ENCODE data around the gene PRELID1.
A peak's percentile ranks its signal among the peaks of the same experiment; 100 is the strongest.
"Not testable (repeated sequence)": the region's sequence is repeated elsewhere in the genome, so short reads cannot be mapped to it uniquely, and the experiment has no call there.

Gene PRELID1, protein sequence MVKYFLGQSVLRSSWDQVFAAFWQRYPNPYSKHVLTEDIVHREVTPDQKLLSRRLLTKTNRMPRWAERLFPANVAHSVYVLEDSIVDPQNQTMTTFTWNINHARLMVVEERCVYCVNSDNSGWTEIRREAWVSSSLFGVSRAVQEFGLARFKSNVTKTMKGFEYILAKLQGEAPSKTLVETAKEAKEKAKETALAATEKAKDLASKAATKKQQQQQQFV

DNA sequence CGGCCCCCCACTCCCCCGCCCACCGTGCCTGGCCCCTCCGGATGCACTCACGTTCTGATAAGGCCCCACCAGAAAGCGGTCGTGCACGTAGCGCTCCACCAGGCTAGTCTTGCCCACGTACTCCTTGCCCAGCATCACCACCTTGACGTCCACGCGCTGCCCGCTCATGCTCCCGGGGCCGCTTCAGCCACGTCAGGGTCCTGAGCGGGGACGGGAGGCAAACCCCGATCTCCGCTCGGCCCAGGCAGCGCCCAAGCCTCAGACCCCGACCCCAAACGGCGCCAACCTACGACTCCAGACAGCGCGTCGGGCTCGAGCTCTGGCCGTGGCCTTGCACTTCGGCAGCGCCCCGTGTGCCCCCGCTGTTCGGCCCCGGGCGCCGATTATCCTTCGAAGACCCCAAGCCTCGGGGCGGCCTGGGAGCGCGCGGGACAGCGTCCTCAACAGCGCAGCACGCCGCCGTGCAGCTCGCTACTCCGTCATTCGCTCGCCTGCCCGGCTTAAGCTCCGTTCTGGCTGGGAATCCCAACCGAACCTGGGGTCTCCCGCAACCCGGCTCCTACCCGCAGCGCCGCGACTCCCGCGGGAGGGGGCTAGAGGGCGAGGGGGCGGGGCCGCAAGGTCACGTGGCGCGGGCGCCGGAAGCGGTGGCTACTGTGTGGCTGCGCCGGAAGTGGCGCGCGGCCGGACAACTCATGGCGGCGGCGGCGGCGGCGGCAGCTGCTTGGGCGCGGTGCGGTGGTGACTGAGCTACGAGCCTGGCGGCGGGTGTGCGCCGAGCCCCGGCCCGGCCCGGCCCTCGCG is at the start of gene PRELID1, which contains the start of gene RAB24:
PRELID1 (plus strand) TSS at position 679 of the 804 bp plus-strand sequence. CDS start 187 bp downstream, outside the sequence.
RAB24 (minus strand) TSS at position 599 of the 804 bp plus-strand sequence; CDS start at position 168, 431 bp downstream.
- peak; percentile 37 for DNase-seq

DNA sequence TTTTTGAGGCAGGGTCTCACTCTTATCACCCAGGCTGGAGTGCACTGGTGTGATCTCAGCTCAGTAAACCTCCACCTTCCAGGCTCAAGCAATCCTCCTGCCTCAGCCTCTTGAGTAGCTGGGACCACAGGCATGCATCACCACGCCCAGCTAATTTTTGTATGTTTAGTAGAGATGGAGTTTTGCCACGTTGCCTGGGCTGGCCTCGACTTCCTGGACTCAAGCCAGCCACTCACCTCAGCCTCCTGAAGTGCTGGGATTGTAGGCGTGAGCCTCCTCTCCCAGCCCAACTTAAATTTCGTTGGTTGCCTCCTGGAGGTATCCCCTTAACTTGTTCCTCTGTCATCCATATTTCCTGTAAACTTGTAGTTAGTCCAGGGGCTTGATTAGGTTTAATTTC is 47.3 kb upstream of the PRELID1 start:
- DNase-seq = no peak

DNA sequence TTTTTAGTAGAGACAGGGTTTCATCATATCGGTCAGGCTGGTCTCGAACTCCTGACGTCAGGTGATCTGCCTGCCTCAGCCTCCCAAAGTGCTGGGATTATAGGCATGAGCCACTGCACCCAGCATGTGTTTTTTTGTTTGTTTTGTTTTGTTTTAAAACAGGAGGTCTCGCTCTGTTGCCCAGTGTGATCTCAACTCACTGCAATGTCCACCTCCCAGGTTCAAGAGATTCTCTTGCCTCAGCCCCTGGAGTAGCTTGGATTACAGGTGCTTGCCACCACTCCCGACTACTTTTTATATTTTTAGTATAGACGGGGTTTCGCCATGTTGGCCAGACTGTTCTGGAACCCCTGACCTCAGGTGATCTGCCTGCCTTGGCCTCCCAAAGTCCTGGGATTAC is 44.9 kb upstream of the PRELID1 start:
- DNase-seq = not testable (repeated sequence)

DNA sequence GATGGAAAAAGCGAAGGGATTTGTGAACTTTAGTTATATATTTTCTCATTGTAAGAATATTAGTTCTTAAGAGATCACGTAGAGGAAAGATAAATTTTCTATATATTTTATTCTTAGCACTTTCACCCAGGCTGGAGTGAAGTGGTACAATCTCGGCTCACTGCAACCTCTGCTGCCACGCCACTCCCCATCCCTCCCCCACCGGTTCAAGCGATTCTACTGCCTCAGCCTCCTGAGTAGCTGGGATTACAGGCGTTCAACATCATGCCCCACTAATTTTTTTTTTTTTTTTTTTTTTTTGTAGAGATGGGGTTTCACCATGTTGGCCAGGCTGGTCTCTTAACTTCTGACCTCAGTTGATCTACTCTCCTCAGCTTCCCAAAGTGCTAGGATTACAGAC is 42.6 kb upstream of the PRELID1 start:
- DNase-seq = no peak

DNA sequence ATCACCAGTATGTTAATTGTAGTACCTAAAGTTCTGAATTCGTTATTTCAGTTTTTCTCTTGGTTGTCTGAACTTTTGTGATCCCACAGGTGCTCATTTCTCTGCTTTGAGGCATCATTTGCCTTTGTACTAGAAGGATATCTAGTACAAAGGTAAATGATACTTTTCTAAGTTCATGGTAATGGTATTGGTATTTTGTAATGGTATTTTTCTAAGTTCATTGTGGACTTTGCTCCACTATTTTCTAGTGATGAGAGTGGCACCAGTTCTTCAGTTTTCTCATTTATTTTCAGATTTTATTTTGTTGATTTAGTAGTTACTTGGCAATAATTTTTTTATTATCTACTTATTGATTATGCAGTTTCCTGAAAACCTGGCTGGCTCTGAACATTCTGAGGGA is 42.1 kb upstream of the PRELID1 start:
- DNase-seq = no peak

DNA sequence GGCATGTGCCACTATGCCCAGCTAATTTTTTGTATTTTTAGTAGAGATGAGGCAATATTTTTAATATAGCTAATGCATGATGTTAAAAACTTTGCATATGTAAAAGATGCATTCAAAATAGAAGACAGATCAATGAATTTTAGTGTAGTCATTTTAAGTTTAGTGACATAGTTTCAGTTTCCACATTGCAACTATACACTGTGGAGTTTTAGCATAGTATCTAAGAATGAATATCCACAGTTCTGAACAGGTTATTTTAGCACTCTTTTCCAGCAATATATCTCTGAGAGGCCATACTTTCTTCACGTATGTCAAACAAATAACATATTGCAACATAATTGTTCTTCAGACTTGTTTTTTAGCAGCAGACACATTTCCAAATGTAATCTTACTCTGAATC is 39.4 kb upstream of the PRELID1 start:
- DNase-seq = no peak

DNA sequence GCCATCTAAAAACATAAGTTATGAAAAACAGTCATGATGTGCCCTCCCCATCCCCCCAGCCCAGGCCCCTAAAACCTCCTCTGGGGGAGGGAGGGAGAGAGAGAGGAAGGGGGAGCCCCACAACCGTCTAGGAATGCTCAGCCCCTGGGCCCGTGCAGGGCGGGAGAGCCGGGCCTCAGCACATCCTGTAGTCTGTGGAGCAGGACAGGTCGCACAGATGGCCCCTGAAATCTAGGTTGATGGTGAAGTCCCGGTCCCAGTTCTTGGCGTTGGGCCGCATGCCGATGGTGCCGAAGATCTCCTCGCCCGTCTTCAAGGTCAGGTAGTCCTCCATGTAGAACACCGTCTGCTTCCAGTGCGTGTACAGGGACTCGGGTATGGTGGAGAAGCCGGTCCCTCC is 38.2 kb upstream of the PRELID1 start:
- no peak for DNase-seq

DNA sequence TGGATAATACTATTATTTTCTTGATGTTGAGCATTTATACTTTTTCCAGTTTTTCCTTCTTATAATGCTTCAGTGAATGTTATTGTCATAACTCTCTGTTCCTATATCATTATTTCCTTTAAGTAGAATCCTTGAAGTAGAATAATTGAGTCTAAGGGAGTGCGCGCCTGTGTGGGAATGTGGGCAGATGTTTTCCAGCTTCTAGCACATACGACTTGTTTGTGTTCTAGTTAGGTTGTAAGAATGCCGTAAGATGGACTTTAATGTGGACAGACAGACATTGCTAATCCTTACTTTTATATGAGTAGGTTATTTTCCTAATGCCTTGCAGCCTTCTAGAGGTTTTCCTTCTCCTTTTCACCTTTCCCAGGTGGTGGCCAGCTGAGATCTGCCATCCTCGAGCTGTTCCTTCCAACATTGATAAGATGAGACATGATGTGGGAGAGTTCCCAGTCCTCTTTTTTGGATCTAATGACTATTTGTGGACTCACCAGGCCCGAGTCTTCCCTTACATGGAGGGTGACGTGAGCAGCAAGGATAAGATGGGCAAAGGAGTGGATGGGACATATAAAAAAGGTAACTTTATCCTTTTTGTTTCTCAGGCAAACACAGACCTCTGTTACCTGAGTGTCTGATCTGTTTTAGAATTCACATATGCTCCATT is 34.2 kb upstream of the PRELID1 start:
- DNase-seq = no peak

DNA sequence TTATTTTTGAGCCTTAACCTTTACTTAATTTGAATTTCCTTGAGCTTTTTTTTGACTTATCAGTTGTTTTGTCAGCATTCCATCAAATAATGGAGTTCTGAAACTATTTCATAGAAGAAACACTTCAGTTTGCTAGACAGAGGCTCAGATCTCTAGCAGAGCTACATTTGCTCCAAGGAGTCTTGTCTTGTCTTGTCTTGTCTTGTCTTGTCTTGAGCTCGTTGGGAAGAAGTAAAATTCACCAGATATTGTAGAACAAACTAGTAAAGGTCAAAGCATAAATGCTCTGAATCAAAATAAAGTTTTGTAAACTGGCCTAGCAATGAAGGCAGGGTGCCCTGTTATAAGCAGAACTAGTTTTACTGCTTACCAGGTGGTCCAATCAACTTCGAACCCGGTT is 33.6 kb upstream of the PRELID1 start:
- no peak for DNase-seq

DNA sequence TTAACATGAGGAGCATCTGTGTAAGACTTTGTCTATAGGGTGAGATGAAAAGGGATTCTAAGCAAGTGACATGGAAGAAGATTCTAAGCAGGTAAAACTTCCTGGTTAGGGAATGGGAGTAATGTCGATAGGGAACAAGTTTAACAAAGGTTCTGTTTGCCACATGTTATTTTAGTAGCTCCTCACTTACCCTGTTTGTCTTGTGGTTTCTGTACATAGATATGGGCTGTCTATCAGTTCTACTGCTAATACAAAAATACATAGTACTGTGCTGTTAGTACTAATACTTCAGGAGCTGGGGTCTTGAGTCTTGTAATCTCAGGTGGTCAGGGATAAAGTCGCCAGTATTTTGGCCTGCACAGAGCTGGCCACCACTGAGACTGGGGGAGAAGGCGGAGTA is 32.9 kb upstream of the PRELID1 start:
- no peak for DNase-seq

DNA sequence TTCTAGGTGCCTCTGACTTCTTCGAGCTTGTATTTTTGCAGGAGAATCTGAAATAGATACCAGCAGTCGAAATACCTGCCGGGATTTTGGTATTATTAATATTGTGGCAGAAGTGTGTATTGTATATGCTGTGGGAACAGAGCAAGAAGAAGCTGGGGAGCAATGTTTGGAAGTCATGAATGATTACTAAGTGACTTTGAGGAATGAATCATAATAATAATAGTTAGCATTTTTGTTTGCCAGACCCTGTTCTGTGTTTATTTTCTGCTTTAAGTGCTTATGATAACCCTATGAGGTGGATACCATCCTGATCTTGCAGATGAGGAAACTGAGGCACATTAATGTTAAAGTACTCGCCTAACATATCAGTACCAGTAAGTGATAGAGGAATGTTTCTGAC is 32.5 kb upstream of the PRELID1 start:
- DNase-seq = no peak

DNA sequence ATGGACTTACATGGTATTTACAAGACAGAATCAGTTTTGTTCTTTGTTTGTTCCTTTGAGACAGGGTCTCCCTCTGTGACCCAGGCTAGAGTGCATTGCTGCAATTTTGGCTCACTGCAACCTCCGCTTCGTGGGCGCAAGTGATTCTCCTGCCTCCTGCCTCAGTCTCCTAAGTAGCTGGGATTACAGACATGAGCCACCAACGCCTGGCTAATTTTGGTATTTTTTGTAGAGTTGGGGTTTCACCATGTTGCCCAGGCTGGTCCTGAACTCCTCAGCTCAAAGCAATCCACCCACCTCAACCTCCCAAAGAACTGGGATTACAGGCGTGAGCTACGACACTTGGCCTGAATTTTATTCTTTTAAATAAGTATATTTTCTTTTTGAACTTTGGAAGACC is 27.7 kb upstream of the PRELID1 start:
- DNase-seq = no peak

DNA sequence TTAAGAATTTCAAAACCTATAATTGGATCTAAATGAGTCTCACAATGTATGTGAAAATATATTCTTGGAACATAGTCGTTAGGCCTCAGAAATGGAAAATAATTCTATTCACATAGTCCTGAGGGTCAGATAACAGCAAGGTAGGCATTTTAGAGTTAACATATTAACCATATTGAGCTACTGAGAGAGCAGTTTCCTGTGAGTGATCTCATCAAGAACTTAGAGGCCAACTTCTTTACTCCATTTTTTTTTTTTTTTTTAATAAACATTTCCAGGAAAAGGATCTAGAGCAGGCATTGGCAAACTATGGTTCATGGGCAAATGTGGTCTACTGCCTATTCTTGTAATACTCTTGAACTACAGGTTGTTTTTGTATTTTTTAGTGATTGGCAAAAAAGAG is 26.7 kb upstream of the PRELID1 start:
- no peak for DNase-seq

DNA sequence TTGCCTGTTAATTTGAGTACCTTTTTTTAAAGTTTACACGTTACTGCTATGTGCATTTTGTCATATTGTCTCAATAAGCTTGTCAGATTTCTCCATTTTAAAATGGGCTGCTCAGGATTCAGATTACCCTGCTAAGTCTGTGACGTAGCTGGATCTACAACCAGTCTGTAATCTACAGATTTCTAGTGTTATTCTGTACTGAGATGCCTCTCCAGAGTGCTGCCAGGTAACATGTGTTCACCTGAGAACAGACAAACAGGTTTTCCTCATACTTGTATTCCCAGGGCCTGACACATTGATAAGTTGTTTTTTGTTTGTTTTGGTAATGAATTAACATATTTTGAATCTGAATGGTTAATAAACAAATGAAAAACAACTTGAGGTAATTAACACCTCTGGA is 15.4 kb upstream of the PRELID1 start:
- no peak for DNase-seq

DNA sequence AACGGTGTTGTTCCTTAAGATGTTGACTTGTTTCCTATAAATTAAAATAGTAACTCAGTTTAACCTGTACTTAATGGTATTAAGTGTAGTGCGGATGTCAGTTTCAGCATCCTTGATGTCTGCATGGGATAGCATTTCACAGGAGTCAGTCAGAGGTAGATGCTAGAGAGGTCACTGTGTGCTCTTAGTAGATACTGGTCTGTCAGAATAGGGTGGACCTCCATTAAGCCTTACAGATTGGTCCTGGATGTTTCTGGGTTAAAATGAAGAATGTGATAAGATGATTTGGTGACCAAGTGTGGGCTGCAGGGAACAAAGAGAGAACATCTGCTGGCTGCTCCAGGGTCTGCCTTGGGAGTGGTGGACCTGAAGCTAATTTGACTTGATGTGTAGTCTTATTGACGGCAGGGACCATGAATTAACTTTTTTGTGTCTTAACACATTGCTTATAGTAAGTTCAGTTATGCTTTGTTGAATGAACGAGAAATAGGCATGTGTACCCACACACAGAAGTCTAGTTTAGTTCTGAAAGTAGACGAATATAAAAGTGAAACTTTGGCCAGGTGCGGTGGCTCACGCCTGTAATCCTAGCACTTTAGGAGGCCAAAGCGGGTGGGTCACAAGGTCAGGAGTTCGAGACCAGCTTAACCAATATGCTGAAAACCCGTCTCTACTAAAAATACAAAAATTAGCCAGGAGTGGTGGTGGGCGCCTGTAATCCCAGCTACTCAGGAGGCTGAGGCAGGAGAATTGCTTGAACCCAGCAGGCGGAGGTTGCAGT is 12.6 kb upstream of the PRELID1 start:
- no peak for DNase-seq

DNA sequence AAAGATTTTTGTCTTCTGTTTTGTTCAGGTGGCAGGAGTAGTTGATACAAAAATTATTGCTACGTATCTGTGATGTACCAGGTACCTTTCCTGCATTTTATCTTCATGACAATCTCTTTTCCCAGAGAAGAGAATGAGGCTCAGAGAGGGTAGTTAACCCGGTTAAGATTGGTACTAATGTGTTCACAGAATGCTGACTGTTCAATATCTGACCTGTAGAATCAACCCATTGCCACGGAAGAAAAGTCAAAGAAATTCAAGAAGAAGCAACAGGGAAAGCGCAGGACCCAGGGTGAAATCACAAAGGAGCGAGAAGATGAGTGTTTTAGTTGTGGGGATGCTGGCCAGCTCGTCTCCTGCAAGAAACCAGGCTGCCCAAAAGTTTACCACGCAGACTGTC is 11.9 kb upstream of the PRELID1 start:
- DNase-seq = no peak

DNA sequence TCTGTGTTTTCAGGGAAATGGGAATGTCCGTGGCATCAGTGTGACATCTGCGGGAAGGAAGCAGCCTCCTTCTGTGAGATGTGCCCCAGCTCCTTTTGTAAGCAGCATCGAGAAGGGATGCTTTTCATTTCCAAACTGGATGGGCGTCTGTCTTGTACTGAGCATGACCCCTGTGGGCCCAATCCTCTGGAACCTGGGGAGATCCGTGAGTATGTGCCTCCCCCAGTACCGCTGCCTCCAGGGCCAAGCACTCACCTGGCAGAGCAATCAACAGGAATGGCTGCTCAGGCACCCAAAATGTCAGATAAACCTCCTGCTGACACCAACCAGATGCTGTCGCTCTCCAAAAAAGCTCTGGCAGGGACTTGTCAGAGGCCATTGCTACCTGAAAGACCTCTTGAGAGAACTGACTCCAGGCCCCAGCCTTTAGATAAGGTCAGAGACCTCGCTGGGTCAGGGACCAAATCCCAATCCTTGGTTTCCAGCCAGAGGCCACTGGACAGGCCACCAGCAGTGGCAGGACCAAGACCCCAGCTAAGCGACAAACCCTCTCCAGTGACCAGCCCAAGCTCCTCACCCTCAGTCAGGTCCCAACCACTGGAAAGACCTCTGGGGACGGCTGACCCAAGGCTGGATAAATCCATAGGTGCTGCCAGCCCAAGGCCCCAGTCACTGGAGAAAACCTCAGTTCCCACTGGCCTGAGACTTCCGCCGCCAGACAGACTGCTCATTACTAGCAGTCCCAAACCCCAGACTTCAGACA is 9.6 kb upstream of the PRELID1 start:
- DNase-seq = no peak

DNA sequence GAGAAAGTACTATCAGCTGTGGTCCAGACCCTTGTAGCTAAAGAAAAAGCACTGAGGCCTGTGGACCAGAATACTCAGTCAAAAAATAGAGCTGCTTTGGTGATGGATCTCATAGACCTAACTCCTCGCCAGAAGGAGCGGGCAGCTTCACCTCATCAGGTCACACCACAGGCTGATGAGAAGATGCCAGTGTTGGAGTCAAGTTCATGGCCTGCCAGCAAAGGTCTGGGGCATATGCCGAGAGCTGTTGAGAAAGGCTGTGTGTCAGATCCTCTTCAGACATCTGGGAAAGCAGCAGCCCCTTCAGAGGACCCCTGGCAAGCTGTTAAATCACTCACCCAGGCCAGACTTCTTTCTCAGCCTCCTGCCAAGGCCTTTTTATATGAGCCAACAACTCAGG is 9.0 kb upstream of the PRELID1 start:
- no peak for DNase-seq

DNA sequence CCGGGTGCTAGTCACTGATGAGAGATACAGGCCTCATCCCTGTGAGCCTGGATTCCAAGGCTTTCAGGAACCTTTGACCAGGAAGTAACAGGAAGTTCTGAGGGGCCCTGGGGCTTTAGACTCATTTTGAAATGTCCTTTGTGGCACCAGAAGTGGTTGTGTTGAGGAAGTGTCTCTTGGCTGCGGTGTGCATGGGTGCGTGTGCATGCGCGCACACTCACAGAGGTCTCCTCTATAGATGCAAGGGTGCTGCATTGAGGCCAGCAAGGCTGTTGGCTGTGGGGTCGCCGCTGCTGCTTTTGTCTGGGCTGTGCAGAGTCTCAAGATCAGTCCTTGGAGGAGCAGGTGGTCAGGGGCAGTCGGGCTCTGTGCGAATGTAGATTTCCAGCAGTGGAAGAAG is 7.7 kb upstream of the PRELID1 start:
- no peak for DNase-seq

DNA sequence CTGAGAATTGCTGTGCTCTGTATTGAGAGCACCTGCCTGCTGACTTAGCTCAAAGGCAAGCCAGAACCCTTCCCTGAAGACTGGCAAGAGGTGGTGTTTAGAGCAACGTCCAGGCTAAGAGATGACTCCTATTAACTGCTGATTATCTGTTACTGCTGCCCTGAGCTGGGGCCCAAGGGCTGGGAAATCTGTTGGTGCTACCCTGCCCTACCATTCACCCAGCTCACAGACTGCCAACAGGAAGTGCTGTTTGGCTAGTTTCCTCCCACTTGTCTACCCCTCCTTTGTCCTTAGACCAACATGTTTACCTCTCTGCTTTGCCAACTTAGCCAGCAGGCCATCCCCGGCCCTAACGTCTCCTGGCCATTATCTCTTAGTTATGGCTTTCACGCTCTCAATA is 7.0 kb upstream of the PRELID1 start:
- DNase-seq = no peak

DNA sequence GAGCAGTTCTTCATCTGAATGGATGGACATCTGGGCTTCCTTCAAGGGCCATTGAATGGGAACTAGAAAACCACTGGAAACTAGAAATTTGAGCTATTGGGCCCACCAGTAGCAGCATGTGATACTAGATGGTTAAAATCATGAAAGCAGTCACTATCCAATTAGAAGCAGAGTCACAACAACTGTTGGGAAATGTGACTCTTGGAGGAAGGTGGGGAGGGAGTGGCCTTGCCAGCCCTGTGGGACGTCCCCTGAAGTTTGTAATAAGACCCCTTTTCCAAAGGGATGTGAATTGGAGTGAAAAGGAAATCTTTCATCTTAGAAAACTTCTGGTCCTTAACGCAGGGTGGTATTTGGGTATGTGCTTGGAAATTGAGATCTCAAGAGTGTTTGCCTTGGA is 5.7 kb upstream of the PRELID1 start:
- no peak for DNase-seq

DNA sequence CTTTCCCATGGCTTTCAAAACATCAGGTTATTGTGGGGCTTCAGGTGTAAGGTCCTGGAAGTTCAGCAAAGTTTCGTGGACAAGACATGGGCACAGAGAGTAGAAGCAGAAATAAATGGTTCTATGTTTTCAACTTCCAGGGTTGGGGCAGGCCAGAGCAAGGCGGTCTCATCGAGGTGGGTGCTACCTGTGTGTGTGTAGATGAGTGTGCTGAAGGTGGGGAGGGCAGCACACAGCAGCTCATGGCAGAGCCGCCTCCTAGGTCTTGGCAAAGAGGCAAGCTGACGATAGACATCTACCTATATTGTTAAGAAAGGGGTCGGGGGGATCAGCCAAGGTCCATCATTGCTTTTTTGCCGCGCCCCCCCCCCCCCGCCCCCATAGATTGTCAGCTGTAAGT is 3.9 kb upstream of the PRELID1 start:
- no peak for DNase-seq

Measured in DMS 273 treated with DMSO at 0.1 percent for 48 hours (cell line).